ENCODE results near the gene ADGRL2.

DNA sequence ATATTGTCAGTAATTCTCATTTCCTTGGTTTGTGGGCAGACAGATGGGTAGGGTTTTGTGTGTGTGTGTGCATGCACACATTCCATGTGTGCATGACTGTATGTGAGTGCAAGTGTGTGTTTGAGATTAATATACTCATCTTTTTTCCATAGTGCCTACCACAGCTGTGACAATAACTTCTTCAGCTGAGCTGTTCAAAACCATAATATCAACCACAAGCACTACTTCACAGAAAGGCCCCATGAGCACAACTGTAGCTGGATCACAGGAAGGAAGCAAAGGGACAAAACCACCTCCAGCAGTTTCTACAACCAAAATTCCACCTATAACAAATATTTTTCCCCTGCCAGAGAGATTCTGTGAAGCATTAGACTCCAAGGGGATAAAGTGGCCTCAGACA is 149.3 kb downstream of the ADGRL2 start:
- TF ChIP-seq, protein P1, sequence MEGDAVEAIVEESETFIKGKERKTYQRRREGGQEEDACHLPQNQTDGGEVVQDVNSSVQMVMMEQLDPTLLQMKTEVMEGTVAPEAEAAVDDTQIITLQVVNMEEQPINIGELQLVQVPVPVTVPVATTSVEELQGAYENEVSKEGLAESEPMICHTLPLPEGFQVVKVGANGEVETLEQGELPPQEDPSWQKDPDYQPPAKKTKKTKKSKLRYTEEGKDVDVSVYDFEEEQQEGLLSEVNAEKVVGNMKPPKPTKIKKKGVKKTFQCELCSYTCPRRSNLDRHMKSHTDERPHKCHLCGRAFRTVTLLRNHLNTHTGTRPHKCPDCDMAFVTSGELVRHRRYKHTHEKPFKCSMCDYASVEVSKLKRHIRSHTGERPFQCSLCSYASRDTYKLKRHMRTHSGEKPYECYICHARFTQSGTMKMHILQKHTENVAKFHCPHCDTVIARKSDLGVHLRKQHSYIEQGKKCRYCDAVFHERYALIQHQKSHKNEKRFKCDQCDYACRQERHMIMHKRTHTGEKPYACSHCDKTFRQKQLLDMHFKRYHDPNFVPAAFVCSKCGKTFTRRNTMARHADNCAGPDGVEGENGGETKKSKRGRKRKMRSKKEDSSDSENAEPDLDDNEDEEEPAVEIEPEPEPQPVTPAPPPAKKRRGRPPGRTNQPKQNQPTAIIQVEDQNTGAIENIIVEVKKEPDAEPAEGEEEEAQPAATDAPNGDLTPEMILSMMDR (IDR thresholded peaks at IDR 0.05; ENCODE audit: low read length), result no peak
- TF ChIP-seq EZH2 (optimal IDR thresholded peaks at IDR 0.05; ENCODE audit: low read depth, low read length) (no peak), EZH2phosphoT487 (IDR thresholded peaks at IDR 0.05; ENCODE audit: low read length) (no peak)

Data from MM.1S (cell line).